MV-4-11 (cell line): ENCODE measurements around the gene ZNF280C.
"Not testable (repeated sequence)": the region's sequence is repeated elsewhere in the genome, so short reads cannot be mapped to it uniquely, and the experiment has no call there.

Experiments used
- DNase-seq: peaks from one replicate; lab custom pipeline; 2025; lab: John Stamatoyannopoulos, UW

Gene ZNF280C

GRCh38 chrX:130268449-130269170, at the start of gene ZNF280C:
Gene ZNF280C (minus strand): TSS chrX:130268899. CDS start chrX:130260449, 8,450 bp downstream.
- DNase-seq, result peak; percentile 94

- DNase-seq, result no peak
These were observed 36.1 kb upstream of the ZNF280C start for GRCh38 chrX:130304587-130305368.

DNA sequence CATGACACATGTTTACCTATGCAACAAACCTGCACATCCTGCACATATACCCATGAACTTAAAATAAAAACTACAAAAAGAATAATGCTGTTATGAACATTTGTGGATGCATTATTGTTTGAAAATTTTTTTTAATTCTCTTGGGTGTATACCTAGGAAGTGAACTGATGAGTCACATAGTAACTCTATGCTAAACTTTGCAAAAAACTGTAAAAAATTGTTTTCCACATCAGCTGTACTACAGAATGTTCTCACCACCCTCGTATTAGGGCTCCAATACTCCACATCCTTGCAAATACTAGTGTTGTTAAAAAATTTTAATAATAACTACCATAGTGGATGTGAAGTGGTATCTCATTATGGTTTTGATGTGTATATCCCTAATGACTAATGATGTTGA, 33.3 kb upstream of the ZNF280C start:
- no peak for DNase-seq

DNA sequence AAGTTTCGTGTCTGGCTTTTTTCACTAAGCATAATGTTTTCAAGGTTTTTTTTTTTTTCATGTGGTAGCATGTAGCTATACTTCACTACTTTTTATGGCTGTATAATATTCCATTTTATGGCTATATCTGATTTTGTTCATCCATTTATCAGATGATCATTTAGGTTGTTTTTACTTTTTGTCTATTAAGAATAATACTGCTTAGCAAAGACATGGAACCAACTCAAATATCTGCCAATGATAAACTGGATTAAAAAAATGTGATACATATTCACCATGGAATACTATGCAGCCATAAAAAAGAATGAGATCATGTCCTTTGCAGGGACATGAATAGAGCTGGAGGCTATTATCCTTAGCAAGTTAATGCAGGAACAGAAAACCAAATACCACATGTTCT, 32.7 kb upstream of the ZNF280C start:
- no peak for DNase-seq

- no peak for DNase-seq
These were observed 31.2 kb upstream of the ZNF280C start for GRCh38 chrX:130300010-130300282.

- DNase-seq, result no peak
These were observed 30.7 kb upstream of the ZNF280C start for GRCh38 chrX:130299279-130300009.

DNA sequence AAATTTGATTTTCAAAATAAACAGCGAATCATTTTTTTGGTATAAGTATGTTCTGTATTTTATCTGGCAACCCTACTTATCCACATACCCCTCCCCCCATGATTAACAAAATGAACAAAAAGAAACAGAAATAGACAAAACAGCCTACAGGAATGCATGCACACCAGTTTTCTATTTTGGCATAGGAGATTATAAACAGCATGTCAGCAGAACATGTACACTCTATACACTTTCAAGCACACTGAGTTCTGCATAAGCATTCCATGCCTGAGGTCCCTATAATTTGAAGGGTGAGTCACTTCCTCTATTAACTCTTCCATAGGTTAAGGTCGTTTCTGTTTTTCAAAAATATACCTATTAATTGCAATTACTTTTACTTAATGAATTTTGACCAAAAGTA, 28.0 kb upstream of the ZNF280C start:
- DNase-seq, result no peak

DNA sequence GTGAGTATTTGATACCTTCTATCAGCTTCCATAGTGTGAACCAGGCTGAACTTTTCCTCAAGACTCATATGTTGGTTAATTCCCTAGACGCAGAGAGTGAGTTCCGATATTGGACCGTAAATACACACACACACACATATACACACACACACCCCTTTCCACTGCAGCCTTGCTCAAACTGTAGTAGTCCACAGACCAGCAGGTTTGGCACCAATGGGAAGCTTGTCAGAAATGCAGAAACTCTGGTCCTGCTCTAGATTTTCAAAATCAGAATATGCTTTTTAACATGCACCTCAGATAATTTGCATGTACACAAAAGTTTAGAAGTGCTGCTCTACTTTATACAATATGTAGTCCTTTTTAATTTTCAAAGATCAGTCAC, 27.6 kb upstream of the ZNF280C start:
- no peak for DNase-seq

DNA sequence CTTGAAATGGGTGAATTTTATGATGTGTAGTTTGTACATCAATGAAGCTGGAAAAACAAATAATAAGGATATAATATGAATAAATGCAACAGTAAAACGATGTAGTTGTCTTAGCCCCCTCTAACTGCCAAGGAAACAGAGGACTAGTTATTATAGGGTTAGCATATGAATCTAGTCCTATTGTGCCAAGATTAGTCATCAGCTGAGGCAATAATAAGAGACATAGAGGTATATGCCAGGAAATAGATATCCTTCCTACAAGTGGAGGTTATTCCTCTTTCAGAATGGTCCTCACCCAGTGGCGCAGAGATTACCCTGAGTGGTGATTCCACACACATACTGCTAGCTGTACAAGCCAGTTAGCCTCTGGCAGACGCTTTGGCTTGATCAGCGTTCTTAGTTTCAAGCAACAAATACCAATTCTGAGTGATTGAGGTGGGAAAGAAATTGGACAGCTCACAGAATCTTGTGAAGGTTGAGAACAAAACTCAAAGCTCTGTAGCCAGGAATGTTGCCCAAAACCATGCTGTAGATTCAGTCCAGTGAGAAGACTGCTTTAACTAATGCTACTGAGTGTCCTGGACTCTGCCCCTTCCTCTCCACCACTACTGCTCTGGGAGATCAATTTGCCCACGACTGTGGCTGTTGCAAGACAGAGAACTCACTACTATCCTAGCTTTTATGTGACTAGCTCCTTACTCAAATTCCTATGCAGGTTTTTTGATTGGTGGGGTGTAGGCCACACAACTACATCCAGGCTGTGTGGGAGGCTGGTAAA, 27.0 kb upstream of the ZNF280C start:
- DNase-seq, result no peak

DNA sequence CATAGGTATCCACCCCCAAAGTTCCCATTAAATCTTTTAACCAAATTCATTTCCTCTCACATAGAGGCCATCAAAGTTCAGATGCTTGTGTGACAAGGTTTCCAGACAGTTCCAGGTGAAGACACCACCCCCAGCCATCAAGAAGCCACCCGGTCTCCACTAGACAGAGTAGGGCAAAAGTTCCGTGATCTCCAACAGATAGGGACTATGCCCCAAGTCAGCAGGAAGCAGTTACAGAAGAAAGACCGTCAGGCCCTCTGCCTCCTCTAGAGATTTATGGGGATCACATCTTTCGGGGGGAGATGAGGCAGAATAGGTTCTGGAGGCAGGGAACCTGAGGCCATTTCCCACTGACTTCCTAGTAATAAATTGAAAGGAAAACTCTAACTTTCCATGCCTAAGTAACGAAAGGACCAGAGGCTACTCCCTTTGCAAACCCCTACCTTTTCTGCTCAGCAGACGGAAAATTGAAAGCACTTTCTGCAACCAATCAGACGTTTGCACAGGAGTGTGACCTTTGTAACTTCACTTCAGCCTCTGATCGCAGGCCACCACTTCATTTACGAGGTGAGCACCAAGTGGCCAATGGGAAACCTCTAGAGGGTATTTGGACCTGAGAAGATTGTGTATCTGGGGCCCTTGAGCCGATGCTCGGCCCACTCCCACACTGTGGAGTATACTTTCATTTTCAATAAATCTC, 18.5 kb upstream of the ZNF280C start:
- no peak for DNase-seq

DNA sequence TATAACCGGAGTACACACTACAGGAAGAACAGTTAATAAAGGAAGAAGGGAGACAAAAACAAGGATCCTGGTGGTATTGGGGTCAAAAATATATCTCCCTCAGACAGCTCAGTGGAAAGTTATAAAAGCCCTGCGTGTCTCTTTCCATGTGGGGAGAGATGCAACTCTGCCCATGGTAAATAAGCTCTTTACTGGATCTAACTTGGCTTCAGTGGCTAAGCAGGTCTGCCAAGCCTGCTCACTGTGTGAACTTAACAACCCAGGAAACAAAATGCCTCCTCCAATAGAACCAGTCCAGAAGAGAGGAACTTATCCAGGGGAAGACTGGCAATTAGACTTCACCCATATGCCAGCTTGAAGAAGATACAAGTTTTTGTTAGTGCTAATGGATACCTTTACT, 17.0 kb upstream of the ZNF280C start:
- no peak for DNase-seq

- DNase-seq, result no peak
These were observed 16.4 kb upstream of the ZNF280C start for GRCh38 chrX:130285069-130285620.

- DNase-seq, result no peak
These were observed 13.5 kb upstream of the ZNF280C start for GRCh38 chrX:130282151-130282550.

- DNase-seq, result no peak
These were observed 12.2 kb upstream of the ZNF280C start for GRCh38 chrX:130280901-130281300.

GRCh38 chrX:130272253-130272652, 3.6 kb upstream of the ZNF280C start:
- not testable (repeated sequence) for DNase-seq

GRCh38 chrX:130269391-130269790, 692 bp upstream of the ZNF280C start:
- not testable (repeated sequence) for DNase-seq

- DNase-seq, result no peak
These were observed 697 bp downstream of the ZNF280C start for GRCh38 chrX:130267956-130268448.

GRCh38 chrX:130264573-130264972, 4.1 kb downstream of the ZNF280C start:
- DNase-seq, result no peak

- DNase-seq, result no peak
These were observed 5.7 kb downstream of the ZNF280C start for GRCh38 chrX:130263016-130263415.

- no peak for DNase-seq
These were observed 6.5 kb downstream of the ZNF280C start for GRCh38 chrX:130262231-130262630.

DNA sequence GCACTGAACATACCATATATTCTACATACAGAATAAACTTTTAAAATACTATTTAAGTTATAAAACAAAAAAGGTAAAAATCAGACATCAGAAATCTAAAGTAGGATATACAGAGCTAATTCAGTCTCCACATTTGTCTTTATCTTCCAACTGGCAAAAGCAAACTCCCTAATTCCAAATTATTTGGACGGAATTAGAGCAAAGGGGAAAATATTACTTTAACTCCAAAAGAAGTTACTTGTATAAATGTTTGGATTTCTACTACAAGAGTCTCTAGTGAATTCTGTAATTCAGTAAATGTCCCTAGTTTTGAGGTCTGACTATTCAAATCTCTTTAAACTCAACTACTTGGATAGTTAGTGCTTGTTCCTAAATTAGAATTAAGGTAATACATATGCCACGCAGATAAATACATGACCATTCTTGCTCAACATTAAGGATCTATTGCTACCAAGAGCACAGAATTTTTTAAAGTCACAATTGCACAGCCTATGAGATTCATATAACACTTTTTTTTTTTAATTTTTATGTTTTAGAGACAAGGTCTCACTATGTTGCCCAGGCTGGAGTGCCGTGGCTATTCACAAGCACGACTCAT, 7.3 kb downstream of the ZNF280C start:
- DNase-seq, result no peak
